ENCODE data around the gene LRRC37B.
"Not testable (repeated sequence)": the region's sequence is repeated elsewhere in the genome, so short reads cannot be mapped to it uniquely, and the experiment has no call there.

DNA sequence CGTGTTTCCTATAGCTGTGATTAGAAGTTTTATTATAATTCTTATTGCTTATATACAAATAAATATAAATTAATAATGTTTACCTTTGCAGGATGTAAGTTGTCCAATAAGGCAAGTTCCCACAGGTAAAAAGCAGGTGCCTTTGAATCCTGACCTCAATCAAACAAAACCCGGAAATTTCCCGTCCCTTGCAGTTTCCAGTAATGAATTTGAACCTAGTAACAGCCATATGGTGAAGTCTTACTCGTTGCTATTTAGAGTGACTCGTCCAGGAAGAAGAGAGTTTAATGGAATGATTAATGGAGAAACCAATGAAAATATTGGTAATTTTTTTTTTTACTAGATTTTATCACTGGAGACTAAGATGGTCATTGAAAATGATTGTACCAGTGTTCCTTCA, 31.8 kb upstream of the LRRC37B start:
- TF ChIP-seq, protein P1, sequence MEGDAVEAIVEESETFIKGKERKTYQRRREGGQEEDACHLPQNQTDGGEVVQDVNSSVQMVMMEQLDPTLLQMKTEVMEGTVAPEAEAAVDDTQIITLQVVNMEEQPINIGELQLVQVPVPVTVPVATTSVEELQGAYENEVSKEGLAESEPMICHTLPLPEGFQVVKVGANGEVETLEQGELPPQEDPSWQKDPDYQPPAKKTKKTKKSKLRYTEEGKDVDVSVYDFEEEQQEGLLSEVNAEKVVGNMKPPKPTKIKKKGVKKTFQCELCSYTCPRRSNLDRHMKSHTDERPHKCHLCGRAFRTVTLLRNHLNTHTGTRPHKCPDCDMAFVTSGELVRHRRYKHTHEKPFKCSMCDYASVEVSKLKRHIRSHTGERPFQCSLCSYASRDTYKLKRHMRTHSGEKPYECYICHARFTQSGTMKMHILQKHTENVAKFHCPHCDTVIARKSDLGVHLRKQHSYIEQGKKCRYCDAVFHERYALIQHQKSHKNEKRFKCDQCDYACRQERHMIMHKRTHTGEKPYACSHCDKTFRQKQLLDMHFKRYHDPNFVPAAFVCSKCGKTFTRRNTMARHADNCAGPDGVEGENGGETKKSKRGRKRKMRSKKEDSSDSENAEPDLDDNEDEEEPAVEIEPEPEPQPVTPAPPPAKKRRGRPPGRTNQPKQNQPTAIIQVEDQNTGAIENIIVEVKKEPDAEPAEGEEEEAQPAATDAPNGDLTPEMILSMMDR (IDR thresholded peaks at IDR 0.05) = not testable (repeated sequence)
- not testable (repeated sequence) for TF ChIP-seq E2F6 (IDR thresholded peaks at IDR 0.05; ENCODE audit: borderline replicate concordance, low read depth); RNF2 (IDR thresholded peaks at IDR 0.05; ENCODE audit: borderline replicate concordance, low read depth); HOXA7 (CRISPR knock-in tag; IDR thresholded peaks at IDR 0.05); JUN (IDR thresholded peaks at IDR 0.05); EHF (CRISPR knock-in tag; IDR thresholded peaks at IDR 0.05); EP300 (IDR thresholded peaks at IDR 0.05); MAFK (IDR thresholded peaks at IDR 0.05; ENCODE audit: partially characterized antibody); BHLHE40 (IDR thresholded peaks at IDR 0.05; ENCODE audit: low read depth, low read length); EHMT2 (IDR thresholded peaks at IDR 0.05; ENCODE audit: low read depth); JUNB (IDR thresholded peaks at IDR 0.05)
